Activated CD8-positive, alpha-beta memory T cell treated with anti-CD3 and anti-CD28 coated beads, Interleukin-2, amount 10 ng/mL, durations not matched to agents 7 days and 5 days (primary cell): ENCODE measurements around the gene CRABP2. TPM values are rescaled to one million over a fixed set of nuclear protein-coding genes. Genes with fewer than 3 reads are reported as not detected.

Experiments
- ATAC-seq: fragments of 150-1000 bp; cut with Tn5 transposase; one replicate; pipeline ENCODE4 v1.10.0; 2021; ENCODE audit warnings: moderate library complexity
- CTCF ChIA-PET: fragments of 350-600 bp; sonication (Branson Sonifier 250); formaldehyde crosslinking; loops from one replicate; lab custom pipeline; 2021; ENCODE audit warnings: antibody characterized with exemption; lab: Charles Lee
- DNase-seq: peaks from one replicate; pipeline ENCODE4 v3.0.0-alpha.2; 2020
- H3K27ac Mint-ChIP-seq: one replicate; pipeline ENCODE4 v1.8.0; 2021; ENCODE audit warnings: mild to moderate bottlenecking, mixed read lengths
- H3K27me3 Mint-ChIP-seq: one replicate; pipeline ENCODE4 v1.8.0; 2021; ENCODE audit warnings: mixed read lengths
- H3K36me3 Mint-ChIP-seq: one replicate; pipeline ENCODE4 v1.8.0; 2021; ENCODE audit warnings: mild to moderate bottlenecking, mixed read lengths
- H3K4me1 Mint-ChIP-seq: one replicate; pipeline ENCODE4 v1.8.0; 2021; ENCODE audit warnings: mixed read lengths
- H3K4me3 Mint-ChIP-seq: one replicate; pipeline ENCODE4 v1.8.0; 2021; ENCODE audit warnings: mild to moderate bottlenecking, moderate library complexity, mixed read lengths
- H3K9me3 Mint-ChIP-seq: one replicate; pipeline ENCODE4 v1.8.0; 2022; ENCODE audit warnings: low read depth, mixed read lengths
- total RNA-seq, 2 experiments: library from RNA; stranded (reverse); gene quantifications; one replicate each; pipeline ENCODE4 v1.2.3, GENCODE V29; 2021

The CRABP2 gene
- total RNA-seq, 2 experiments from 2014 or later = 1.4 to 1.9 TPM

GRCh38 chr1:156746728-156747631 lies 41.6 kb upstream of the CRABP2 start:
- CTCF ChIA-PET = interaction anchor here (0.7 to 3.3 kb wide), 9 partner anchors 9 to 86 kb away, joined by 3 to 44 read pairs (median 3); partner anchors contain the start of genes ISG20L2, METTL25B and SH2D2A
- Mint-ChIP-seq H3K4me1 (peaks cover 72% of the 10 kb centered on the region), H3K9me3 (no peaks in the 10 kb centered on the region), H3K27me3 (no peaks in the 10 kb centered on the region), H3K4me3 (peak overlapping the region; percentile 98), H3K36me3 (peaks cover 33% of the 10 kb centered on the region), H3K27ac (peak overlapping the region; percentile 97)
- peak; percentile 71 for DNase-seq
- peak; percentile 10 for ATAC-seq

- no peaks in the 10 kb centered on the region for H3K27me3 Mint-ChIP-seq
- peaks cover 36% of the 10 kb centered on the region for H3K36me3 Mint-ChIP-seq
- no peak for ATAC-seq
- H3K4me1 Mint-ChIP-seq = peaks cover 78% of the 10 kb centered on the region
- DNase-seq = no peak
- H3K4me3 Mint-ChIP-seq = peak overlapping the region; percentile 98
- H3K9me3 Mint-ChIP-seq = no peaks in the 10 kb centered on the region
- CTCF ChIA-PET = interaction anchor here (1.3 to 3.3 kb wide), 2 partner anchors 19 to 59 kb away, joined by 3 to 44 read pairs; partner anchors contain the start of genes ISG20L2 and METTL25B
- H3K27ac Mint-ChIP-seq = peak overlapping the region; percentile 94
Observed at GRCh38 chr1:156746406-156746727, 41.0 kb upstream of the CRABP2 start.

- Mint-ChIP-seq H3K9me3 (no peaks in the 10 kb centered on the region), H3K27ac (peak overlapping the region; percentile 38), H3K27me3 (no peaks in the 10 kb centered on the region), H3K4me3 (no peak overlapping the region), H3K4me1 (peaks cover 81% of the 10 kb centered on the region), H3K36me3 (peaks cover 39% of the 10 kb centered on the region)
- no peak for ATAC-seq
- CTCF ChIA-PET = interaction anchor here (1.3 to 3.3 kb wide), 2 partner anchors 19 to 59 kb away, joined by 3 to 44 read pairs; partner anchors contain the start of genes ISG20L2 and METTL25B
- no peak for DNase-seq
Observed at GRCh38 chr1:156745881-156746280, 40.5 kb upstream of the CRABP2 start.

GRCh38 chr1:156744786-156745419 lies 39.5 kb upstream of the CRABP2 start:
- ATAC-seq = no peak
- DNase-seq = no peak
- Mint-ChIP-seq H3K36me3 (peaks cover 34% of the 10 kb centered on the region), H3K4me3 (no peak overlapping the region), H3K27ac (peak overlapping the region; percentile 64), H3K9me3 (no peaks in the 10 kb centered on the region), H3K4me1 (peaks cover 88% of the 10 kb centered on the region), H3K27me3 (no peaks in the 10 kb centered on the region)
- CTCF ChIA-PET = interaction anchor here (1.3 to 5.1 kb wide), 2 partner anchors 16 to 58 kb away, joined by 3 to 87 read pairs; partner anchors contain the start of genes ISG20L2 and METTL25B

- CTCF ChIA-PET = interaction anchor here (5.1 kb wide), 1 partner anchor 16 kb away, joined by 87 read pairs; the partner anchor contains the start of genes ISG20L2 and METTL25B
Observed at GRCh38 chr1:156744344-156744743, 39.0 kb upstream of the CRABP2 start.

GRCh38 chr1:156743367-156744302 lies 38.3 kb upstream of the CRABP2 start:
- H3K4me1 Mint-ChIP-seq = peaks cover 85% of the 10 kb centered on the region
- peaks cover 27% of the 10 kb centered on the region for H3K36me3 Mint-ChIP-seq
- ATAC-seq = no peak

More at GRCh38 chr1:156744344-156744743, 39.0 kb upstream of the CRABP2 start:
- Mint-ChIP-seq H3K4me3 (no peak overlapping the region), H3K4me1 (peaks cover 86% of the 10 kb centered on the region), H3K27ac (peak overlapping the region; percentile 64), H3K9me3 (no peaks in the 10 kb centered on the region), H3K27me3 (no peaks in the 10 kb centered on the region), H3K36me3 (peaks cover 29% of the 10 kb centered on the region)
- DNase-seq (no peak), ATAC-seq (no peak)

GRCh38 chr1:156742801-156743200 lies 37.4 kb upstream of the CRABP2 start:
- Mint-ChIP-seq H3K27me3 (no peaks in the 10 kb centered on the region), H3K36me3 (peaks cover 35% of the 10 kb centered on the region), H3K4me1 (peaks cover 78% of the 10 kb centered on the region), H3K4me3 (no peak overlapping the region), H3K27ac (peak overlapping the region; percentile 96), H3K9me3 (no peaks in the 10 kb centered on the region)
- CTCF ChIA-PET = interaction anchor here (0.8 to 5.6 kb wide), 4 partner anchors 9 to 117 kb away, joined by 3 to 87 read pairs (median 27); partner anchors contain the start of genes HDGF, ISG20L2, METTL25B and NTRK1
- no peak for ATAC-seq
- DNase-seq = no peak

More at GRCh38 chr1:156743367-156744302, 38.3 kb upstream of the CRABP2 start:
- no peaks in the 10 kb centered on the region for H3K27me3 Mint-ChIP-seq
- H3K27ac Mint-ChIP-seq = peak overlapping the region; percentile 29
- H3K4me3 Mint-ChIP-seq = no peak overlapping the region
- CTCF ChIA-PET = interaction anchor here (5.1 to 5.6 kb wide), 2 partner anchors 8 to 15 kb away, joined by 37 to 87 read pairs; partner anchors contain the start of genes HDGF, ISG20L2 and METTL25B
- no peak for DNase-seq
- H3K9me3 Mint-ChIP-seq = no peaks in the 10 kb centered on the region

- H3K27me3 Mint-ChIP-seq = no peaks in the 10 kb centered on the region
- no peaks in the 10 kb centered on the region for H3K9me3 Mint-ChIP-seq
- peaks cover 38% of the 10 kb centered on the region for H3K36me3 Mint-ChIP-seq
- CTCF ChIA-PET = interaction anchor here (0.8 to 5.6 kb wide), 5 partner anchors 9 to 118 kb away, joined by 3 to 87 read pairs (median 17); partner anchors contain the start of genes HDGF, ISG20L2, METTL25B and NTRK1
- peak overlapping the region; percentile 96 for H3K27ac Mint-ChIP-seq
- peaks cover 71% of the 10 kb centered on the region for H3K4me1 Mint-ChIP-seq
- DNase-seq = no peak
- ATAC-seq = no peak
- peak overlapping the region; percentile 95 for H3K4me3 Mint-ChIP-seq
Observed at GRCh38 chr1:156742017-156742416, 36.6 kb upstream of the CRABP2 start.

GRCh38 chr1:156741481-156741983 lies 36.1 kb upstream of the CRABP2 start:
- Mint-ChIP-seq H3K4me3 (peak overlapping the region; percentile 95), H3K4me1 (peaks cover 67% of the 10 kb centered on the region), H3K27me3 (no peaks in the 10 kb centered on the region), H3K27ac (peak overlapping the region; percentile 96), H3K9me3 (no peaks in the 10 kb centered on the region), H3K36me3 (peaks cover 36% of the 10 kb centered on the region)
- CTCF ChIA-PET = interaction anchor here (0.8 to 5.6 kb wide), 9 partner anchors 10 to 120 kb away, joined by 3 to 87 read pairs (median 3); partner anchors contain the start of genes HDGF, ISG20L2, METTL25B and NTRK1
- ATAC-seq (no peak), DNase-seq (no peak)

GRCh38 chr1:156740741-156741480 lies 35.5 kb upstream of the CRABP2 start, which contains the start of gene MRPL24:
TSS of gene MRPL24 (minus strand) at chr1:156741088. CDS start at chr1:156738704, 2,384 bp downstream.
- Mint-ChIP-seq H3K36me3 (peaks cover 36% of the 10 kb centered on the region), H3K4me1 (peaks cover 61% of the 10 kb centered on the region), H3K27ac (peak within 1 kb of the TSS; percentile 96), H3K9me3 (no peaks in the 10 kb centered on the region), H3K4me3 (peak within 1 kb of the TSS; percentile 95), H3K27me3 (no peaks in the 10 kb centered on the region)
- DNase-seq (peak; percentile 99), ATAC-seq (peak; percentile 91)
- CTCF ChIA-PET = interaction anchor here (0.7 to 5.6 kb wide), 11 partner anchors 10 to 121 kb away, joined by 3 to 87 read pairs (median 3); partner anchors contain the start of genes HDGF, ISG20L2, METTL25B and NTRK1

- Mint-ChIP-seq H3K4me1 (peaks cover 54% of the 10 kb centered on the region), H3K27ac (peak overlapping the region; percentile 96), H3K27me3 (no peaks in the 10 kb centered on the region), H3K36me3 (peaks cover 33% of the 10 kb centered on the region), H3K4me3 (peak overlapping the region; percentile 95), H3K9me3 (no peaks in the 10 kb centered on the region)
- ATAC-seq (no peak), DNase-seq (no peak)
- CTCF ChIA-PET = interaction anchor here (0.7 to 5.6 kb wide), 8 partner anchors 11 to 120 kb away, joined by 3 to 87 read pairs (median 6); partner anchors contain the start of genes HDGF, ISG20L2, METTL25B and NTRK1
Observed at GRCh38 chr1:156740237-156740740, 34.9 kb upstream of the CRABP2 start.
